Endothelial cell (in vitro differentiated cells): ENCODE data around the gene SPAAR. TPM values are rescaled to one million over a fixed set of nuclear protein-coding genes. Genes with fewer than 3 reads are reported as not detected.
A peak's percentile ranks its signal among the peaks of the same experiment; 100 is the strongest.
"Not testable (repeated sequence)": the region's sequence is repeated elsewhere in the genome, so short reads cannot be mapped to it uniquely, and the experiment has no call there.

ENCODE experiments used
- DNase-seq: peaks from one replicate; pipeline ENCODE4 v3.0.0; 2021; ENCODE audit warnings: low spot score
- H3K27ac Mint-ChIP-seq: one replicate; pipeline ENCODE4 v1.8.0; 2021; ENCODE audit warnings: mixed read lengths, inconsistent platforms; ENCODE audit not compliant: unreplicated experiment
- H3K27me3 Mint-ChIP-seq: one replicate; pipeline ENCODE4 v1.8.0; 2021; ENCODE audit warnings: mild to moderate bottlenecking, moderate library complexity, mixed read lengths, inconsistent platforms; ENCODE audit not compliant: unreplicated experiment
- H3K36me3 Mint-ChIP-seq: one replicate; pipeline ENCODE4 v1.8.0; 2021; ENCODE audit warnings: mild to moderate bottlenecking, low read depth, mixed read lengths, inconsistent platforms; ENCODE audit not compliant: unreplicated experiment
- H3K4me1 Mint-ChIP-seq: one replicate; pipeline ENCODE4 v1.8.0; 2021; ENCODE audit warnings: mild to moderate bottlenecking, mixed read lengths, inconsistent platforms; ENCODE audit not compliant: unreplicated experiment
- H3K4me3 Mint-ChIP-seq: one replicate; pipeline ENCODE4 v1.8.0; 2021; ENCODE audit warnings: mild to moderate bottlenecking, mixed read lengths, inconsistent platforms; ENCODE audit not compliant: unreplicated experiment
- H3K9me3 Mint-ChIP-seq: one replicate; pipeline ENCODE4 v1.8.0; 2021; ENCODE audit warnings: mixed read lengths, inconsistent platforms; ENCODE audit not compliant: unreplicated experiment
- CTCF ChIP-seq: fragments of 200-600 bp; sonication (generic); IDR thresholded peaks from one replicate; pipeline ENCODE4 v1.5.0; 2021; ENCODE audit warnings: antibody characterized with exemption; ENCODE audit not compliant: unreplicated experiment
- total RNA-seq: library from RNA; stranded (reverse); fragmentation: NEBNext Ultra II Directional; extraction: Animal tissue kit (Norgen Biotek cat#: 25700); gene quantifications from one replicate; pipeline ENCODE4 v1.2.1, GENCODE V29; 2021; ENCODE audit not compliant: unreplicated experiment

SPAAR gene
- total RNA-seq, 1 donor from 2014 or later, result 32.0 TPM

GRCh38 chr9:35930989-35931388, 21.7 kb downstream of the SPAAR start:
- peaks cover 30% of the 10 kb centered on the region for H3K4me1 Mint-ChIP-seq
- no peaks in the 10 kb centered on the region for H3K9me3 Mint-ChIP-seq
- H3K4me3 Mint-ChIP-seq, result no peak overlapping the region
- peaks cover 1% of the 10 kb centered on the region for H3K27me3 Mint-ChIP-seq
- H3K36me3 Mint-ChIP-seq, result peaks cover 4% of the 10 kb centered on the region
- H3K27ac Mint-ChIP-seq, result peak overlapping the region; percentile 18
- TF ChIP-seq CTCF, result no peak
- no peak for DNase-seq

DNA sequence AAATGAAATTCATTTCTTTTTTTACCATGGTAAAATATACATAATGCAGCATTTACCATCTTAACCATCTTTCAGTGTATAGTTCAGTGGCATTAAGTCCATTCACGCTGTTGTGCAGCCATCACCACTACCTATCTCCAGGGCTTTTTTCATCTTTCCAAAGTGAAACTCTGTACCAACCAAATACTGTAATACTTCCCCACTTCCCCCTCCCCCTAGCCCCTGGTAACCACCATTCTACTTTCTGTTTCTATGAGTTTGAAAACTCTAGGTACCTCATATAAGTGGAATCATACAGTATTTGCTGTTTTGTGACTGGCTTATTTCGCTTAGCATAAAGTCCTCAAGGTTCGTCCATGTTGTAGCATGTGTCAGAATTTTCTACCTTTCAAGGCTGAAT, 23.4 kb downstream of the SPAAR start:
- no peak for DNase-seq
- no peak for TF ChIP-seq CTCF
- no peak overlapping the region for H3K4me3 Mint-ChIP-seq
- H3K36me3 Mint-ChIP-seq, result peaks cover 12% of the 10 kb centered on the region
- peaks cover 1% of the 10 kb centered on the region for H3K27me3 Mint-ChIP-seq
- no peaks in the 10 kb centered on the region for H3K9me3 Mint-ChIP-seq
- H3K4me1 Mint-ChIP-seq, result peaks cover 22% of the 10 kb centered on the region
- no peak overlapping the region for H3K27ac Mint-ChIP-seq

DNA sequence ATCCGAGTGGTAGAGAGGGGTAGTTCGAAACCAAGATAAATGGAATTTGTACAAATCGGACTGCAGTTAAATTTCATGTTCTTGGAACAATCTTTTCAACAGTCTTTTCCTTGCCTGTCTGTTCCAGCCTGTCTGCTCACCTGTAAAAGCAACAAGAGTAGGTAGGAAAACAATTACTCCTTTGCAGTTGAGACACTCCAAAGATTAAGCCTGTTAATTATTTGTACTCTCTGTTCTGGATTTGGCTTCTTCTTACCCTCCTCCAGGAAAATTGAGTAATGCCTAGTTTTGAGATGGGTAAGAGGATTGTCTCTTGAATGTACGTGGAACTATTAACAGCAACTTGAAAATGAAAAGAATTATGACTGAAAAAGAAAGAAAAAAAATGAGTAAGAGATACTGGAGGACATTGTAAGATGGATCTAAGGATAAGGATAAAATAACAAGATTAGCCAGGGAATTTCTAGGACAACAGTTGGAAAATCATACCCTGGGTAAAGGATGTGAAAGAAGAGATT, 24.3 kb downstream of the SPAAR start:
- H3K4me1 Mint-ChIP-seq, result peaks cover 21% of the 10 kb centered on the region
- no peak for TF ChIP-seq CTCF
- no peak overlapping the region for H3K27ac Mint-ChIP-seq
- DNase-seq, result no peak
- H3K9me3 Mint-ChIP-seq, result no peaks in the 10 kb centered on the region
- H3K27me3 Mint-ChIP-seq, result peaks cover 1% of the 10 kb centered on the region
- peaks cover 12% of the 10 kb centered on the region for H3K36me3 Mint-ChIP-seq
- H3K4me3 Mint-ChIP-seq, result no peak overlapping the region

DNA sequence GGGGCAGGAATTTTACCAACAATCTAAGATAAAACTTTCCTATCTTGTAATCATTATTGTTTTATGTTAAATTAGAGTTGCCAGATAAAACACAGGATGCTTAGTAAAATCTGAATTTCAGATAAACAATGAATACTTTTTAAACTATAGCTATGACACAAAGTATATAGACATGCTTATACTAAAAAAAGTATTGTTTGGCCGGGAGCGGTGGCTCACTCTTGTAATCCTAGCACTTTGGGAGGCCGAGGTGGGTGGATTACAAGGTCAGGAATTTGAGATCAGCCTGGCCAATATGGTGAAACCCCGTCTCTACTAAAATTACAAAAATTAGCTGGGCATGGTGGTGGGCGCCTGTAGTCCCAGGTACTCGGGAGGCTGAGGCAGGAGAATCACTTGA, 24.8 kb downstream of the SPAAR start:
- not testable (repeated sequence) for H3K9me3 Mint-ChIP-seq, H3K27me3 Mint-ChIP-seq, H3K27ac Mint-ChIP-seq, DNase-seq, H3K4me3 Mint-ChIP-seq
- H3K36me3 Mint-ChIP-seq, result peaks cover 12% of the 10 kb centered on the region
- peaks cover 17% of the 10 kb centered on the region for H3K4me1 Mint-ChIP-seq

DNA sequence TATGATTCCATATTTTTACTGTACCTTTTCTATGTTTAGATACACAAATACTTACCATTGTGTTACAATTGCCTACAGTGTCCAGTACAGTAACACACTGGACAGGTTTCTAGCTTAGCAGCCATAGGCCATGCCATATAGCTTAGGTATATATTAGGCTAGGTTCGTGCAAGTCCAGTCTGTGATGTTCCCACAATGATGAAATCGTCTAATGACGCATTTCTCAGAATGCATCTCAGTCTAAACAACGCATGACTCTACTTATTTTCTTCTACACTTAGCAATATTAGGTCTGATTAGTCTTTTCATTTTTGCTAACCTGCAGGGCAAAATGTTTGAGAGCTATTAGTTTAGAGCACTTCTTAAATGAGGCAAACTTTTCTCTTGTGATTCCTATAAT, 26.0 kb downstream of the SPAAR start:
- H3K9me3 Mint-ChIP-seq, result no peaks in the 10 kb centered on the region
- peaks cover 15% of the 10 kb centered on the region for H3K4me1 Mint-ChIP-seq
- no peaks in the 10 kb centered on the region for H3K27me3 Mint-ChIP-seq
- peaks cover 8% of the 10 kb centered on the region for H3K36me3 Mint-ChIP-seq
- no peak for DNase-seq
- H3K4me3 Mint-ChIP-seq, result no peak overlapping the region
- no peak overlapping the region for H3K27ac Mint-ChIP-seq
- TF ChIP-seq CTCF, result no peak
